K562 (cell line): ENCODE data around the gene FKRP. TPM values are rescaled to one million over a fixed set of nuclear protein-coding genes. Genes with fewer than 3 reads are reported as not detected.

Source experiments
- CREB1 ChIP-seq, 2 experiments: sonication (generic) in 1 of 2; formaldehyde crosslinking in 1 of 2; IDR thresholded peaks; 2 replicates each; pipeline versions ENCODE4 v1.6.1 to v1.8.0; 2012 to 2022; ENCODE audit warnings: inconsistent platforms in 1 of 2, mild to moderate bottlenecking in 1 of 2, missing genetic modification reagents in 1 of 2, moderate library complexity in 1 of 2
- CXXC5 ChIP-seq: fragments of 250-450 bp; sonication (Bioruptor Pico); IDR thresholded peaks from 2 replicates; pipeline ENCODE4 v1.8.0; 2022; ENCODE audit warnings: inconsistent platforms, mild to moderate bottlenecking, moderate library complexity
- KDM1A ChIP-seq, 2 experiments: fragments of 450-650 bp; IDR thresholded peaks; 2 replicates each; pipeline ENCODE4 v1.6.1; 2016; ENCODE audit warnings: mild to moderate bottlenecking in 2 of 2
- MBD2 ChIP-seq: sonication (generic); IDR thresholded peaks from 2 replicates; pipeline ENCODE4 v1.6.1; 2016; ENCODE audit warnings: low read depth, borderline replicate concordance
- PCBP1 ChIP-seq: fragments of 200-400 bp; formaldehyde crosslinking; IDR thresholded peaks from 2 replicates; pipeline ENCODE4 v1.6.1; 2018; ENCODE audit warnings: mild to moderate bottlenecking, low read depth, low read length; ENCODE audit not compliant: poor library complexity, severe bottlenecking
- RBM14 ChIP-seq: fragments of 200-400 bp; formaldehyde crosslinking; IDR thresholded peaks from 2 replicates; pipeline ENCODE4 v1.6.1; 2018; ENCODE audit warnings: low read depth, mild to moderate bottlenecking, low read length, moderate library complexity, borderline replicate concordance; ENCODE audit not compliant: insufficient read depth
- RBM22 ChIP-seq: fragments of 200-400 bp; formaldehyde crosslinking; IDR thresholded peaks from 2 replicates; pipeline ENCODE4 v1.6.1; 2018; ENCODE audit warnings: low read length, low read depth; ENCODE audit not compliant: poor library complexity, severe bottlenecking
- TOE1 ChIP-seq, 2 experiments: fragments of 450-650 bp in 1 of 2; sonication (generic) in 1 of 2; formaldehyde crosslinking in 1 of 2; IDR thresholded peaks; 2 replicates each; pipeline versions ENCODE4 v1.7.1 to v1.8.0; 2016 to 2022; ENCODE audit warnings: borderline replicate concordance in 2 of 2, mild to moderate bottlenecking in 2 of 2, antibody characterized with exemption in 1 of 2, inconsistent platforms in 1 of 2, low read depth in 1 of 2, missing genetic modification reagents in 1 of 2, moderate library complexity in 1 of 2
- VEZF1 ChIP-seq: fragments of 200-800 bp; sonication (Bioruptor generic); IDR thresholded peaks from 2 replicates; pipeline ENCODE4 v1.6.1; 2017; ENCODE audit warnings: missing genetic modification characterization, missing compliant biosample characterization
- ZNF511 ChIP-seq: sonication (generic); formaldehyde crosslinking; IDR thresholded peaks from 2 replicates; pipeline ENCODE4 v1.8.0; 2022; ENCODE audit warnings: mild to moderate bottlenecking, missing genetic modification reagents
- ZNF655 ChIP-seq: fragments of 250-450 bp; sonication (Bioruptor Pico); IDR thresholded peaks from 2 replicates; pipeline ENCODE4 v1.5.0; 2021
- polyA plus RNA-seq, 8 experiments: library from polyadenylated mRNA; depleted of rRNA in 4 of 8; stranded (reverse) in 5 of 8; unstranded in 3 of 8; fragments of >200 nt; fragmentation: Nextera tagmentation in 2 of 8; fragmentation: Illumina TruSeq in 1 of 8; extraction: Ambion mirVana in 2 of 8; extraction: Trizol in 1 of 8; gene quantifications; 2 replicates each; pipeline versions ENCODE4 v1.2.1 to v1.2.3, GENCODE V29; 2011 to 2014; ENCODE audit warnings: inconsistent platforms in 1 of 8, missing spikeins in 1 of 8
- total RNA-seq, 7 experiments: library from RNA; depleted of rRNA in 6 of 7; stranded (reverse); fragments of >200 nt in 6 of 7; fragmentation: Illumina TruSeq in 2 of 7; extraction: Trizol in 2 of 7; gene quantifications; 2 replicates each; pipeline versions ENCODE4 v1.2.1 to v1.2.3, GENCODE V29; 2011 to 2021; ENCODE audit warnings: low replicate concordance in 1 of 7
- TF ChIP-seq, protein P1 (sequence below), 2 experiments: IDR thresholded peaks in 1 of 2; conservative IDR thresholded peaks in 1 of 2; 2 replicates each; pipeline ENCODE4 v1.6.1; 2016; ENCODE audit warnings: low read depth in 2 of 2, mild to moderate bottlenecking in 1 of 2, missing compliant biosample characterization in 1 of 2, missing genetic modification characterization in 1 of 2, moderate library complexity in 1 of 2
- TF ChIP-seq, protein P2 (sequence below): sonication (generic); formaldehyde crosslinking; IDR thresholded peaks from 2 replicates; pipeline ENCODE4 v1.9.0; 2022; ENCODE audit warnings: mild to moderate bottlenecking, missing genetic modification reagents
- TF ChIP-seq, protein P3 (sequence below): fragments of 250-450 bp; sonication (Bioruptor Pico); IDR thresholded peaks from 2 replicates; pipeline ENCODE4 v1.8.0; 2021; ENCODE audit warnings: borderline replicate concordance, mild to moderate bottlenecking, moderate library complexity; ENCODE audit not compliant: poor library complexity, severe bottlenecking
- TF ChIP-seq, protein P4 (sequence below): sonication (generic); formaldehyde crosslinking; IDR thresholded peaks from 2 replicates; pipeline ENCODE4 v1.8.0; 2022; ENCODE audit warnings: mild to moderate bottlenecking, missing genetic modification reagents

The FKRP gene
- total and polyA plus RNA-seq, 9 of the 15 experiments (the other 6 are each of a cell fraction or from before 2014, with no cell fraction given), result 0.68 to 16.1 (median 6.5) TPM

DNA sequence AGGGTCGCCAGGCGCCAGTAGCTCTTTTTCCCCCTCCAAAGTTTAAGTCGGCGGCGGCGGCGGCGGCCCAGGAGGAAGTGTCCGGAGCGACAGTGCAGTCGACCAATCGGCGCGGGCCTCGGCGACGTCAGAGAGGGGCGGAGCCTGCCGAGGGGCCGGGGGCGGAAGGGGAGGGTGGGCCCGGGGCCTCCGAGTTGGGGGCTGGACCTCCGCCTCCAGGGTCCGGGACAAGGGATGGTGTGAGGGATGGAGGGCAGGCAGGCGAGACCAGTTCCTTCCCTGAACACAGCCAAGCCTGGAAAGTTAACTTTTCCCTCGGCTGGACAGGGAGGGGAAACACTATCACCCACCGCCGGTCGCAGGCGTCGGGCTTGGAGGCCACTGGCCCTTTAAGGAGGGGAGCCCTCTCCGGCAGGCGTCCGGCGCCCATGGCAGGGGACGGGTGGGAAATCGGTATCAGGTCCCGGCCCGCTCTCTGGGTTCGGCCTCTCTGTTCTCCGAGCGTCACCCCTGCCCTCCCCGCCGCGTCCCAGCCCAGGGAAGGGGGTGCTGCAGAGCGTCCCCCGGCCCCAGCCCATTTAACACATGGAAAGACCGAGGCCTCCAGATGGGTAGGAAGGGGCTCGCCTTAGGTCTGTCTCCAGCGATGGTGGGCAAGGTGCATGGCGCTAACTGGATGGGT, 28.7 kb upstream of the FKRP start, which contains the start of gene PRKD2 (continued):
- no peak for TF ChIP-seq ZNF655
- TF ChIP-seq VEZF1, result peak; percentile 88
- TF ChIP-seq, protein P1, sequence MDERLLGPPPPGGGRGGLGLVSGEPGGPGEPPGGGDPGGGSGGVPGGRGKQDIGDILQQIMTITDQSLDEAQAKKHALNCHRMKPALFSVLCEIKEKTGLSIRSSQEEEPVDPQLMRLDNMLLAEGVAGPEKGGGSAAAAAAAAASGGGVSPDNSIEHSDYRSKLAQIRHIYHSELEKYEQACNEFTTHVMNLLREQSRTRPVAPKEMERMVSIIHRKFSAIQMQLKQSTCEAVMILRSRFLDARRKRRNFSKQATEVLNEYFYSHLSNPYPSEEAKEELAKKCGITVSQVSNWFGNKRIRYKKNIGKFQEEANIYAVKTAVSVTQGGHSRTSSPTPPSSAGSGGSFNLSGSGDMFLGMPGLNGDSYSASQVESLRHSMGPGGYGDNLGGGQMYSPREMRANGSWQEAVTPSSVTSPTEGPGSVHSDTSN (CRISPR knock-in tag; IDR thresholded peaks at IDR 0.05; ENCODE audit: low read depth), result peak; percentile 93
- TF ChIP-seq, protein P1 (tag; conservative IDR thresholded peaks at IDR 0.05; ENCODE audit: low read depth), result peak; percentile 88
- 0 out of 2 replicates have a peak, but pooled peaks have one; percentile 9 for TF ChIP-seq ZNF511 (CRISPR knock-in tag)
- TF ChIP-seq TOE1 (IDR thresholded peaks at IDR 0.05; ENCODE audit: borderline replicate concordance), result peak; percentile 69
- TF ChIP-seq TOE1 (CRISPR knock-in tag; IDR thresholded peaks at IDR 0.05; ENCODE audit: borderline replicate concordance, low read depth), result no peak
- TF ChIP-seq PCBP1, result peak; percentile 48
- TF ChIP-seq CXXC5 (CRISPR knock-in tag), result peak; percentile 20; the same call in 1 of the 2 replicates
- TF ChIP-seq, protein P2, sequence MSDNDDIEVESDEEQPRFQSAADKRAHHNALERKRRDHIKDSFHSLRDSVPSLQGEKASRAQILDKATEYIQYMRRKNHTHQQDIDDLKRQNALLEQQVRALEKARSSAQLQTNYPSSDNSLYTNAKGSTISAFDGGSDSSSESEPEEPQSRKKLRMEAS (CRISPR knock-in tag), result peak; percentile 24; the same call in 1 of the 2 replicates
- peak; percentile 80 for TF ChIP-seq RBM22
- TF ChIP-seq KDM1A (IDR thresholded peaks at IDR 0.05), result 0 out of 4 replicates have a peak, but pooled peaks of 1 of the 2 experiments have one; percentile 58
- TF ChIP-seq, protein P3, sequence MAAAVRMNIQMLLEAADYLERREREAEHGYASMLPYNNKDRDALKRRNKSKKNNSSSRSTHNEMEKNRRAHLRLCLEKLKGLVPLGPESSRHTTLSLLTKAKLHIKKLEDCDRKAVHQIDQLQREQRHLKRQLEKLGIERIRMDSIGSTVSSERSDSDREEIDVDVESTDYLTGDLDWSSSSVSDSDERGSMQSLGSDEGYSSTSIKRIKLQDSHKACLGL (CRISPR knock-in tag), result no peak
- TF ChIP-seq, protein P4, sequence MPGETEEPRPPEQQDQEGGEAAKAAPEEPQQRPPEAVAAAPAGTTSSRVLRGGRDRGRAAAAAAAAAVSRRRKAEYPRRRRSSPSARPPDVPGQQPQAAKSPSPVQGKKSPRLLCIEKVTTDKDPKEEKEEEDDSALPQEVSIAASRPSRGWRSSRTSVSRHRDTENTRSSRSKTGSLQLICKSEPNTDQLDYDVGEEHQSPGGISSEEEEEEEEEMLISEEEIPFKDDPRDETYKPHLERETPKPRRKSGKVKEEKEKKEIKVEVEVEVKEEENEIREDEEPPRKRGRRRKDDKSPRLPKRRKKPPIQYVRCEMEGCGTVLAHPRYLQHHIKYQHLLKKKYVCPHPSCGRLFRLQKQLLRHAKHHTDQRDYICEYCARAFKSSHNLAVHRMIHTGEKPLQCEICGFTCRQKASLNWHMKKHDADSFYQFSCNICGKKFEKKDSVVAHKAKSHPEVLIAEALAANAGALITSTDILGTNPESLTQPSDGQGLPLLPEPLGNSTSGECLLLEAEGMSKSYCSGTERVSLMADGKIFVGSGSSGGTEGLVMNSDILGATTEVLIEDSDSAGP (CRISPR knock-in tag), result peak; percentile 98
- peak; percentile 62; the same call in 1 of the 2 replicates for TF ChIP-seq MBD2
- TF ChIP-seq RBM14, result no peak
- peak; percentile 71; the same call in 1 of the 2 replicates for TF ChIP-seq CREB1 (IDR thresholded peaks at IDR 0.05)
- peak; percentile 78 for TF ChIP-seq CREB1 (CRISPR knock-in tag; IDR thresholded peaks at IDR 0.05)
